ENCODE results near the gene TIGAR. TPM values are rescaled to one million over a fixed set of nuclear protein-coding genes. Genes with fewer than 3 reads are reported as not detected.

TIGAR gene
- total and polyA plus RNA-seq, 11 donors, result 3.6 to 16.4 (median 11.3) TPM

- H3K36me3 ChIP-seq, result peaks cover 0 to 91% (median 63%) of the 10 kb centered on the region in 9 donors
- WGBS, 4 donors, result 51 to 60% (median 54%) methylated on average over 10 to 16 of the region's 16 CpGs
- peaks cover 2 to 74% (median 42%) of the 10 kb centered on the region in 12 donors for H3K4me1 ChIP-seq
Observed at GRCh38 chr12:4293966-4294505, 27.0 kb upstream of the TIGAR start.

DNA sequence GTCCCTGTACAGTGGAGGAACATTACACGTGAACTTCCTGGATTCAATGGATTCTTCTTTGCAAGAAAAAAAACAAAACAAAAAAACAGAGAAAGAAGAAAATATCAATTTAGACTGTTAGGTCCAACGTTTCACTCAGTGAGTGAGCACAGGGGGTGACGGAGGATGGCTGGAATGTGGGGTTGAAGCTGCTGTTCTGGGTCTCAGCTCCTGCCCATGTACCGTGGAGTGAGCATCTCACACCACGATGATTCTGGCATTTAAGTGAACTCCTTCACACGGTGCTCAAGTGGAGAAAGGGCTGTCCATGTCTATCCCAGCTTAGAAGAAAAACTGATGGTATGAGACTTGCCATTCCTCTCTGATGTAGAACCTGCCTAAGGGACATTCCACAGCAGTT, 24.3 kb upstream of the TIGAR start:
- ATAC-seq (no peak), DNase-seq (no peak)
- intact Hi-C loops (cut with DNase I), result no loop called here
- peak overlapping the region in 1 of 12 donors; percentile 50 for H3K27ac ChIP-seq
- no peaks in the 10 kb centered on the region for H3K27me3 ChIP-seq
- TF ChIP-seq, protein P1, sequence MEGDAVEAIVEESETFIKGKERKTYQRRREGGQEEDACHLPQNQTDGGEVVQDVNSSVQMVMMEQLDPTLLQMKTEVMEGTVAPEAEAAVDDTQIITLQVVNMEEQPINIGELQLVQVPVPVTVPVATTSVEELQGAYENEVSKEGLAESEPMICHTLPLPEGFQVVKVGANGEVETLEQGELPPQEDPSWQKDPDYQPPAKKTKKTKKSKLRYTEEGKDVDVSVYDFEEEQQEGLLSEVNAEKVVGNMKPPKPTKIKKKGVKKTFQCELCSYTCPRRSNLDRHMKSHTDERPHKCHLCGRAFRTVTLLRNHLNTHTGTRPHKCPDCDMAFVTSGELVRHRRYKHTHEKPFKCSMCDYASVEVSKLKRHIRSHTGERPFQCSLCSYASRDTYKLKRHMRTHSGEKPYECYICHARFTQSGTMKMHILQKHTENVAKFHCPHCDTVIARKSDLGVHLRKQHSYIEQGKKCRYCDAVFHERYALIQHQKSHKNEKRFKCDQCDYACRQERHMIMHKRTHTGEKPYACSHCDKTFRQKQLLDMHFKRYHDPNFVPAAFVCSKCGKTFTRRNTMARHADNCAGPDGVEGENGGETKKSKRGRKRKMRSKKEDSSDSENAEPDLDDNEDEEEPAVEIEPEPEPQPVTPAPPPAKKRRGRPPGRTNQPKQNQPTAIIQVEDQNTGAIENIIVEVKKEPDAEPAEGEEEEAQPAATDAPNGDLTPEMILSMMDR (IDR thresholded peaks at IDR 0.05), result no peak
- no peak for TF ChIP-seq POLR2A (IDR thresholded peaks at IDR 0.05)
- no peak overlapping the region for H3K4me3 ChIP-seq
- no peaks in the 10 kb centered on the region for H3K9me3 ChIP-seq
- H3K4me1 ChIP-seq, result peaks cover 0 to 65% (median 29%) of the 10 kb centered on the region in 12 donors
- H3K36me3 ChIP-seq, result peaks cover 0 to 91% (median 70%) of the 10 kb centered on the region in 9 donors
- WGBS, 4 donors, result 37 to 56% (median 50%) methylated on average over 6 of the region's 6 CpGs

More at GRCh38 chr12:4293966-4294505, 27.0 kb upstream of the TIGAR start:
- H3K27me3 ChIP-seq, result no peaks in the 10 kb centered on the region
- TF ChIP-seq, protein P1 (IDR thresholded peaks at IDR 0.05), result no peak
- TF ChIP-seq POLR2A (IDR thresholded peaks at IDR 0.05), result no peak
- H3K9me3 ChIP-seq, result no peaks in the 10 kb centered on the region
- DNase-seq (no peak), ATAC-seq (peak in 3 of 4 donors; percentile 48 to 59 (median 56))
- intact Hi-C loops (cut with DNase I), result no loop called here
- H3K4me3 ChIP-seq, result no peak overlapping the region
- peak overlapping the region in 6 of 12 donors; percentile 2 to 73 (median 36) for H3K27ac ChIP-seq

DNA sequence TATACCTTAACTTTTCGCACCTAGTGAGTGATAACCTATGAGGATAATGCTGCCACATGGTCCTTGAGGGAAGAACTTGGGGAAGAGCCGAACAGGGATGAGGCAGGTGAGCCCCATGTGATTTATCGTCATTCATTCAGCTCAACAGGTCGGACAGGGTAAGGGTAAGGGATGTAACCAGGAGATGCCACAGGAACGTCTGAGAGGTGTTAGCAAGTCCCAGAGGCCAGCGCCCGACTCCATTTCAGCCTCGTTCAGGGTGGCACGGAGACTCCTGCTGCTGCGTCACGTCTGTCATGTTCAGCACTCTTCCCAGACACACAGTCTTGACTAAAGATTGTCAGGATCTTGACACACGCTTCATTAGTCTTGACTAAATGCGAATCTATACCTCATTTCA, 23.4 kb upstream of the TIGAR start:
- intact Hi-C loops (cut with DNase I), result no loop called here
- Histone ChIP-seq H3K36me3 (peaks cover 0 to 92% (median 76%) of the 10 kb centered on the region in 9 donors), H3K4me1 (peaks cover 0 to 65% (median 26%) of the 10 kb centered on the region in 12 donors), H3K27me3 (no peaks in the 10 kb centered on the region), H3K27ac (peak overlapping the region in 1 of 12 donors; percentile 24), H3K9me3 (no peaks in the 10 kb centered on the region), H3K4me3 (no peak overlapping the region)
- 79 to 87% (median 84%) methylated on average over 13 of the region's 13 CpGs for WGBS, 4 donors
- no peak for DNase-seq
- ATAC-seq, result no peak
- TF ChIP-seq, protein P1 (IDR thresholded peaks at IDR 0.05), result no peak
- TF ChIP-seq POLR2A (IDR thresholded peaks at IDR 0.05), result no peak

GRCh38 chr12:4300883-4301282, 20.1 kb upstream of the TIGAR start:
- H3K27ac ChIP-seq, result peak overlapping the region in 8 of 12 donors; percentile 5 to 72 (median 44)
- WGBS, 4 donors, result 45 to 66% (median 61%) methylated on average over 5 of the region's 5 CpGs
- H3K36me3 ChIP-seq, result peaks cover 0 to 96% (median 80%) of the 10 kb centered on the region in 9 donors

More at GRCh38 chr12:4300883-4301282, 20.1 kb upstream of the TIGAR start:
- Histone ChIP-seq H3K4me3 (no peak overlapping the region), H3K9me3 (no peaks in the 10 kb centered on the region), H3K27me3 (no peaks in the 10 kb centered on the region), H3K4me1 (peaks cover 0 to 74% (median 31%) of the 10 kb centered on the region in 12 donors)
- DNase-seq (no peak), ATAC-seq (peak; percentile 36 to 50 (median 42))
- intact Hi-C loops (cut with DNase I), result loop anchor here in 1 of 10 donors (10.0 kb wide), 1 partner anchor 224 kb away; no protein-coding TSS in a partner anchor
- TF ChIP-seq, protein P1 (IDR thresholded peaks at IDR 0.05), result no peak
- no peak for TF ChIP-seq POLR2A (IDR thresholded peaks at IDR 0.05)
